ENCODE measurements around the gene IL33. TPM values are rescaled to one million over a fixed set of nuclear protein-coding genes. Genes with fewer than 3 reads are reported as not detected.

The IL33 gene
- total RNA-seq, 1 experiment from 2014 or later: 0.07 TPM

DNA sequence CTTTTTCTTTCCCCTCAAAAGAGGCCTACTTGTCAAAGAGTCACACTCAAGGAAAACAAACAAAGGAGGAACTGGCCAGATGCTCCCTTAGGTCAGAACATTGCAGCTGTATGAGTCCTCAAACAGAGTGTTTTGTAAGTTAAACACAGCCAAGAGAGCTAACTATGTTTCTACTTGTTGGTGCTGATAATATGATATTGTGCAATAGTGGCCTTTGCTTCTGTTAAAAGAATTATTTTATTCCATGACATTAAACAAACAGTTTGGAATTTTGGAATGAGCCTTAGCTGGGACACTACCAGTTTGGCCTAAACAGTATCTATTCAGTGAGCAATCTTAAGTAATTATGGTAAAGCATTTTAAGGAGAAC, 56.6 kb downstream of the IL33 start:
- Mint-ChIP-seq H3K4me1 (no peaks in the 10 kb centered on the region), H3K9me3 (no peaks in the 10 kb centered on the region), H3K27ac (no peak overlapping the region), H3K36me3 (no peaks in the 10 kb centered on the region), H3K4me3 (no peak overlapping the region), H3K27me3 (ENCODE audit: low read depth) (no peaks in the 10 kb centered on the region)
- DNase-seq (ENCODE audit: low spot score) (no peak), ATAC-seq (no peak)
- TF ChIP-seq, protein P1, sequence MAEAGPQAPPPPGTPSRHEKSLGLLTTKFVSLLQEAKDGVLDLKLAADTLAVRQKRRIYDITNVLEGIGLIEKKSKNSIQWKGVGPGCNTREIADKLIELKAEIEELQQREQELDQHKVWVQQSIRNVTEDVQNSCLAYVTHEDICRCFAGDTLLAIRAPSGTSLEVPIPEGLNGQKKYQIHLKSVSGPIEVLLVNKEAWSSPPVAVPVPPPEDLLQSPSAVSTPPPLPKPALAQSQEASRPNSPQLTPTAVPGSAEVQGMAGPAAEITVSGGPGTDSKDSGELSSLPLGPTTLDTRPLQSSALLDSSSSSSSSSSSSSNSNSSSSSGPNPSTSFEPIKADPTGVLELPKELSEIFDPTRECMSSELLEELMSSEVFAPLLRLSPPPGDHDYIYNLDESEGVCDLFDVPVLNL (CRISPR knock-in tag; IDR thresholded peaks at IDR 0.05; ENCODE audit: borderline replicate concordance, low read depth): no peak
- TF ChIP-seq, protein P2, sequence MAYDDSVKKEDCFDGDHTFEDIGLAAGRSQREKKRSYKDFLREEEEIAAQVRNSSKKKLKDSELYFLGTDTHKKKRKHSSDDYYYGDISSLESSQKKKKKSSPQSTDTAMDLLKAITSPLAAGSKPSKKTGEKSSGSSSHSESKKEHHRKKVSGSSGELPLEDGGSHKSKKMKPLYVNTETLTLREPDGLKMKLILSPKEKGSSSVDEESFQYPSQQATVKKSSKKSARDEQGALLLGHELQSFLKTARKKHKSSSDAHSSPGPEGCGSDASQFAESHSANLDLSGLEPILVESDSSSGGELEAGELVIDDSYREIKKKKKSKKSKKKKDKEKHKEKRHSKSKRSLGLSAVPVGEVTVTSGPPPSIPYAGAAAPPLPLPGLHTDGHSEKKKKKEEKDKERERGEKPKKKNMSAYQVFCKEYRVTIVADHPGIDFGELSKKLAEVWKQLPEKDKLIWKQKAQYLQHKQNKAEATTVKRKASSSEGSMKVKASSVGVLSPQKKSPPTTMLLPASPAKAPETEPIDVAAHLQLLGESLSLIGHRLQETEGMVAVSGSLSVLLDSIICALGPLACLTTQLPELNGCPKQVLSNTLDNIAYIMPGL (CRISPR knock-in tag; IDR thresholded peaks at IDR 0.05): no peak
- TF ChIP-seq NR1H2 (CRISPR knock-in tag; IDR thresholded peaks at IDR 0.05): no peak
- TF ChIP-seq, protein P3, sequence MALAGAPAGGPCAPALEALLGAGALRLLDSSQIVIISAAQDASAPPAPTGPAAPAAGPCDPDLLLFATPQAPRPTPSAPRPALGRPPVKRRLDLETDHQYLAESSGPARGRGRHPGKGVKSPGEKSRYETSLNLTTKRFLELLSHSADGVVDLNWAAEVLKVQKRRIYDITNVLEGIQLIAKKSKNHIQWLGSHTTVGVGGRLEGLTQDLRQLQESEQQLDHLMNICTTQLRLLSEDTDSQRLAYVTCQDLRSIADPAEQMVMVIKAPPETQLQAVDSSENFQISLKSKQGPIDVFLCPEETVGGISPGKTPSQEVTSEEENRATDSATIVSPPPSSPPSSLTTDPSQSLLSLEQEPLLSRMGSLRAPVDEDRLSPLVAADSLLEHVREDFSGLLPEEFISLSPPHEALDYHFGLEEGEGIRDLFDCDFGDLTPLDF (CRISPR knock-in tag; IDR thresholded peaks at IDR 0.05): no peak
- TF ChIP-seq FOXK1 (CRISPR knock-in tag; IDR thresholded peaks at IDR 0.05): no peak
- TF ChIP-seq, protein P4, sequence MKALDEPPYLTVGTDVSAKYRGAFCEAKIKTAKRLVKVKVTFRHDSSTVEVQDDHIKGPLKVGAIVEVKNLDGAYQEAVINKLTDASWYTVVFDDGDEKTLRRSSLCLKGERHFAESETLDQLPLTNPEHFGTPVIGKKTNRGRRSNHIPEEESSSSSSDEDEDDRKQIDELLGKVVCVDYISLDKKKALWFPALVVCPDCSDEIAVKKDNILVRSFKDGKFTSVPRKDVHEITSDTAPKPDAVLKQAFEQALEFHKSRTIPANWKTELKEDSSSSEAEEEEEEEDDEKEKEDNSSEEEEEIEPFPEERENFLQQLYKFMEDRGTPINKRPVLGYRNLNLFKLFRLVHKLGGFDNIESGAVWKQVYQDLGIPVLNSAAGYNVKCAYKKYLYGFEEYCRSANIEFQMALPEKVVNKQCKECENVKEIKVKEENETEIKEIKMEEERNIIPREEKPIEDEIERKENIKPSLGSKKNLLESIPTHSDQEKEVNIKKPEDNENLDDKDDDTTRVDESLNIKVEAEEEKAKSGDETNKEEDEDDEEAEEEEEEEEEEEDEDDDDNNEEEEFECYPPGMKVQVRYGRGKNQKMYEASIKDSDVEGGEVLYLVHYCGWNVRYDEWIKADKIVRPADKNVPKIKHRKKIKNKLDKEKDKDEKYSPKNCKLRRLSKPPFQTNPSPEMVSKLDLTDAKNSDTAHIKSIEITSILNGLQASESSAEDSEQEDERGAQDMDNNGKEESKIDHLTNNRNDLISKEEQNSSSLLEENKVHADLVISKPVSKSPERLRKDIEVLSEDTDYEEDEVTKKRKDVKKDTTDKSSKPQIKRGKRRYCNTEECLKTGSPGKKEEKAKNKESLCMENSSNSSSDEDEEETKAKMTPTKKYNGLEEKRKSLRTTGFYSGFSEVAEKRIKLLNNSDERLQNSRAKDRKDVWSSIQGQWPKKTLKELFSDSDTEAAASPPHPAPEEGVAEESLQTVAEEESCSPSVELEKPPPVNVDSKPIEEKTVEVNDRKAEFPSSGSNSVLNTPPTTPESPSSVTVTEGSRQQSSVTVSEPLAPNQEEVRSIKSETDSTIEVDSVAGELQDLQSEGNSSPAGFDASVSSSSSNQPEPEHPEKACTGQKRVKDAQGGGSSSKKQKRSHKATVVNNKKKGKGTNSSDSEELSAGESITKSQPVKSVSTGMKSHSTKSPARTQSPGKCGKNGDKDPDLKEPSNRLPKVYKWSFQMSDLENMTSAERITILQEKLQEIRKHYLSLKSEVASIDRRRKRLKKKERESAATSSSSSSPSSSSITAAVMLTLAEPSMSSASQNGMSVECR (CRISPR knock-in tag; IDR thresholded peaks at IDR 0.05; ENCODE audit: borderline replicate concordance): no peak
- TF ChIP-seq ZNF232 (CRISPR knock-in tag; IDR thresholded peaks at IDR 0.05): no peak
- ChIA-PET POLR2A (no interaction called here), CTCF (no interaction called here)

DNA sequence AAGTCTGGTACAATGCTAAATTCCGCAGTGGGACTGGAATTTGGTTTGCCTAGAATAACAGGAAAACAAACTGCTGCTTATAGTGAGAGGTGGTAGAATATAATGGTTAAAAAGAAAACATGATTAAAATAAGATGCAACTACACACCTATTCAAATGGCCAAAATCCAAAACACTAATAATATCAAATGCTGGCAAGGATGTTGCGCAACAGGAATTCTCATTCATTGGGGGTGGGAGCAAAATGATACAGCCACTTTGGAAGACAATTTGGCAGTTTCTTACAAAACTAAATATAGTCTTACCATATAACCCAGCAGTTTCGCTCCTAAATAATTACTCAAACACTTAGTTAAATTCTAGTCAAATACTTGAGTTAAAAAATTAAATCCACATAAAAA, 61.8 kb downstream of the IL33 start:
- H3K27me3 Mint-ChIP-seq (ENCODE audit: low read depth): no peaks in the 10 kb centered on the region
- H3K9me3 Mint-ChIP-seq: no peaks in the 10 kb centered on the region
- TF ChIP-seq RELA (CRISPR knock-in tag; IDR thresholded peaks at IDR 0.05; ENCODE audit: borderline replicate concordance) (no peak), KAT7 (CRISPR knock-in tag; IDR thresholded peaks at IDR 0.05; ENCODE audit: borderline replicate concordance) (no peak), MYBL2 (CRISPR knock-in tag; IDR thresholded peaks at IDR 0.05) (no peak), EMX1 (CRISPR knock-in tag; IDR thresholded peaks at IDR 0.05) (no peak), ZNF138 (CRISPR knock-in tag; conservative IDR thresholded peaks at IDR 0.05) (no peak), ZBTB21 (CRISPR knock-in tag; IDR thresholded peaks at IDR 0.05; ENCODE audit: borderline replicate concordance) (no peak)
- TF ChIP-seq, protein P5, sequence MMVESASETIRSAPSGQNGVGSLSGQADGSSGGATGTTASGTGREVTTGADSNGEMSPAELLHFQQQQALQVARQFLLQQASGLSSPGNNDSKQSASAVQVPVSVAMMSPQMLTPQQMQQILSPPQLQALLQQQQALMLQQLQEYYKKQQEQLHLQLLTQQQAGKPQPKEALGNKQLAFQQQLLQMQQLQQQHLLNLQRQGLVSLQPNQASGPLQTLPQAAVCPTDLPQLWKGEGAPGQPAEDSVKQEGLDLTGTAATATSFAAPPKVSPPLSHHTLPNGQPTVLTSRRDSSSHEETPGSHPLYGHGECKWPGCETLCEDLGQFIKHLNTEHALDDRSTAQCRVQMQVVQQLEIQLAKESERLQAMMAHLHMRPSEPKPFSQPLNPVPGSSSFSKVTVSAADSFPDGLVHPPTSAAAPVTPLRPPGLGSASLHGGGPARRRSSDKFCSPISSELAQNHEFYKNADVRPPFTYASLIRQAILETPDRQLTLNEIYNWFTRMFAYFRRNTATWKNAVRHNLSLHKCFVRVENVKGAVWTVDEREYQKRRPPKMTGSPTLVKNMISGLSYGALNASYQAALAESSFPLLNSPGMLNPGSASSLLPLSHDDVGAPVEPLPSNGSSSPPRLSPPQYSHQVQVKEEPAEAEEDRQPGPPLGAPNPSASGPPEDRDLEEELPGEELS (CRISPR knock-in tag; IDR thresholded peaks at IDR 0.05): no peak
- TF ChIP-seq, protein P6, sequence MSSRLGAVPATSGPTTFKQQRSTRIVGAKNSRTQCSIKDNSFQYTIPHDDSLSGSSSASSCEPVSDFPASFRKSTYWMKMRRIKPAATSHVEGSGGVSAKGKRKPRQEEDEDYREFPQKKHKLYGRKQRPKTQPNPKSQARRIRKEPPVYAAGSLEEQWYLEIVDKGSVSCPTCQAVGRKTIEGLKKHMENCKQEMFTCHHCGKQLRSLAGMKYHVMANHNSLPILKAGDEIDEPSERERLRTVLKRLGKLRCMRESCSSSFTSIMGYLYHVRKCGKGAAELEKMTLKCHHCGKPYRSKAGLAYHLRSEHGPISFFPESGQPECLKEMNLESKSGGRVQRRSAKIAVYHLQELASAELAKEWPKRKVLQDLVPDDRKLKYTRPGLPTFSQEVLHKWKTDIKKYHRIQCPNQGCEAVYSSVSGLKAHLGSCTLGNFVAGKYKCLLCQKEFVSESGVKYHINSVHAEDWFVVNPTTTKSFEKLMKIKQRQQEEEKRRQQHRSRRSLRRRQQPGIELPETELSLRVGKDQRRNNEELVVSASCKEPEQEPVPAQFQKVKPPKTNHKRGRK (CRISPR knock-in tag; IDR thresholded peaks at IDR 0.05; ENCODE audit: borderline replicate concordance): no peak
- H3K27ac Mint-ChIP-seq: no peak overlapping the region
- DNase-seq (ENCODE audit: low spot score) (no peak), ATAC-seq (no peak)
- H3K4me1 Mint-ChIP-seq: no peaks in the 10 kb centered on the region
- H3K4me3 Mint-ChIP-seq: no peak overlapping the region
- POLR2A ChIA-PET: no interaction called here
- H3K36me3 Mint-ChIP-seq: no peaks in the 10 kb centered on the region
- CTCF ChIA-PET: no interaction called here

Data from WTC11 (cell line).